K562 (cell line): ENCODE measurements around the gene MRTFB. TPM values are rescaled to one million over a fixed set of nuclear protein-coding genes. Genes with fewer than 3 reads are reported as not detected.
A peak's percentile ranks its signal among the peaks of the same experiment; 100 is the strongest.

Experiments used
- ATAC-seq: fragments of 200-7000 bp; cut with Tn5 transposase; 3 replicates; pipeline ENCODE4 v1.9.1; 2020; ENCODE audit warnings: moderate library complexity
- BruUV-seq: library from RNA; stranded (reverse); fragments of 400-500 nt; replicated peaks from 2 replicates; lab custom pipeline; 2021; lab: Mats Ljungman, UMichigan
- CTCF ChIA-PET: fragments of 300-600 bp; formaldehyde crosslinking; extraction: SDS; loops from one replicate; lab custom pipeline; 2021; ENCODE audit warnings: low intra/inter-chr PET ratio; lab: Yijun Ruan, JAX
- POLR2A ChIA-PET: fragments of 300-600, 350-650 bp; sonication (Branson Sonifier 250); formaldehyde crosslinking; extraction: SDS; loops from one replicate; lab custom pipeline; 2021; ENCODE audit warnings: antibody characterized with exemption, inconsistent platforms; lab: Yijun Ruan, JAX
- DNase-seq, 4 experiments: peaks; one replicate each; pipeline versions ENCODE4 v3.0.0 to v3.0.0-alpha.2; 2011 to 2018; ENCODE audit warnings: low spot score in 3 of 4, mixed read lengths in 3 of 4; ENCODE audit errors: extremely low read depth in 1 of 4
- FAIRE-seq: peaks from 2 replicates; lab custom pipeline; 2011; peaks lifted over from hg19 to GRCh38; lab: Jason Lieb, UNC
- H2AFZ ChIP-seq: 2 replicates; pipeline ENCODE4 v1.6.0; 2011; ENCODE audit warnings: low read depth, low read length, control low read depth, inconsistent platforms
- H3K27ac ChIP-seq: fragments of 200-600 bp; 3 replicates; pipeline ENCODE4 v1.8.0; 2011; ENCODE audit warnings: low read depth, mild to moderate bottlenecking, control low read depth, inconsistent platforms, low read length, moderate library complexity, mixed read lengths; ENCODE audit errors: extremely low read depth
- H3K27me3 ChIP-seq, 2 experiments: fragments of 300-600 bp in 1 of 2; 2 replicates in 1 of 2; 3 replicates in 1 of 2; pipeline versions ENCODE4 v1.6.0 to v1.8.0; 2011; ENCODE audit warnings: inconsistent platforms in 2 of 2, low read length in 2 of 2, mild to moderate bottlenecking in 1 of 2, mixed read lengths in 1 of 2, moderate library complexity in 1 of 2; ENCODE audit not compliant: control insufficient read depth in 2 of 2, insufficient read depth in 2 of 2
- H3K36me3 ChIP-seq: fragments of 300-600 bp; 3 replicates; pipeline ENCODE4 v1.8.0; 2011; ENCODE audit warnings: mild to moderate bottlenecking, low read length, inconsistent platforms; ENCODE audit not compliant: control insufficient read depth, insufficient read depth
- H3K4me1 ChIP-seq, 2 experiments: fragments of 200-600 bp in 1 of 2; replicated peaks in 1 of 2; 2 replicates in 1 of 2; 3 replicates in 1 of 2; pipeline versions ENCODE4 v1.5.1 to v1.8.0; 2011; ENCODE audit warnings: inconsistent platforms in 2 of 2, low read length in 2 of 2, mild to moderate bottlenecking in 1 of 2, mixed read lengths in 1 of 2, moderate library complexity in 1 of 2; ENCODE audit not compliant: control insufficient read depth in 2 of 2, insufficient read depth in 2 of 2
- H3K4me2 ChIP-seq: 2 replicates; pipeline ENCODE4 v1.6.1; 2011; ENCODE audit warnings: low read length, control low read depth, inconsistent platforms, mixed read lengths; ENCODE audit not compliant: insufficient read depth
- H3K4me3 ChIP-seq: fragments of 200-600 bp; sonication (generic), shearing (Covaris generic); 2 replicates; pipeline ENCODE4 v1.5.1; 2016; ENCODE audit warnings: control low read depth, inconsistent platforms
- H3K79me2 ChIP-seq: fragments of 200-600 bp; 3 replicates; pipeline ENCODE4 v1.8.0; 2011; ENCODE audit warnings: low read length, inconsistent platforms; ENCODE audit not compliant: control insufficient read depth, insufficient read depth
- H3K9ac ChIP-seq, 2 experiments: 2 replicates each; pipeline versions ENCODE4 v1.6.0 to v1.6.1; 2011; ENCODE audit warnings: low read depth in 2 of 2, low read length in 2 of 2, control low read depth in 1 of 2, inconsistent platforms in 1 of 2, mild to moderate bottlenecking in 1 of 2, mixed read lengths in 1 of 2; ENCODE audit not compliant: insufficient read depth in 1 of 2
- H3K9me1 ChIP-seq: one replicate; pipeline ENCODE4 v1.6.0; 2011; ENCODE audit warnings: inconsistent platforms, mild to moderate bottlenecking, low read length, moderate library complexity; ENCODE audit not compliant: control insufficient read depth, insufficient read depth
- H3K9me3 ChIP-seq: replicated peaks from 2 replicates; pipeline ENCODE4 v1.5.1; 2011; ENCODE audit warnings: low read depth, low read length, inconsistent platforms; ENCODE audit not compliant: control insufficient read depth, insufficient read depth
- H4K20me1 ChIP-seq: replicated peaks from 2 replicates; pipeline ENCODE4 v1.6.1; 2011; ENCODE audit warnings: low read length, inconsistent platforms, mixed read lengths; ENCODE audit not compliant: control insufficient read depth, insufficient read depth
- AFF4 ChIP-seq: sonication (generic); formaldehyde crosslinking; IDR thresholded peaks from 2 replicates; pipeline ENCODE4 v1.8.0; 2023; ENCODE audit warnings: mild to moderate bottlenecking, missing genetic modification reagents
- ERF ChIP-seq: fragments of 450-650 bp; formaldehyde crosslinking; IDR thresholded peaks from 2 replicates; pipeline ENCODE4 v1.4.0; 2020; ENCODE audit warnings: mild to moderate bottlenecking, mixed read lengths
- FOXA3 ChIP-seq, 2 experiments: fragments of 450-650 bp in 1 of 2; sonication (generic) in 1 of 2; formaldehyde crosslinking; IDR thresholded peaks in 1 of 2; conservative IDR thresholded peaks in 1 of 2; 2 replicates each; pipeline versions ENCODE4 v1.4.0 to v1.8.0; 2020 to 2022; ENCODE audit warnings: mild to moderate bottlenecking in 2 of 2, missing genetic modification reagents in 1 of 2
- HLTF ChIP-seq: fragments of 450-650 bp; IDR thresholded peaks from 2 replicates; pipeline ENCODE4 v1.6.1; 2016
- L3MBTL2 ChIP-seq: fragments of 450-650 bp; IDR thresholded peaks from 2 replicates; pipeline ENCODE4 v1.6.1; 2016; ENCODE audit warnings: mild to moderate bottlenecking, moderate library complexity
- MEF2A ChIP-seq: IDR thresholded peaks from 2 replicates; pipeline ENCODE4 v1.6.1; 2011; ENCODE audit warnings: low read depth, mild to moderate bottlenecking, low read length, moderate library complexity; ENCODE audit not compliant: control insufficient read depth
- NCOA4 ChIP-seq: fragments of 450-650 bp; IDR thresholded peaks from 2 replicates; pipeline ENCODE4 v1.6.1; 2018; ENCODE audit warnings: mild to moderate bottlenecking; ENCODE audit not compliant: partially characterized antibody
- RFX1 ChIP-seq: fragments of 450-650 bp; IDR thresholded peaks from 2 replicates; pipeline ENCODE4 v1.6.1; 2016; ENCODE audit warnings: mild to moderate bottlenecking, moderate library complexity
- SLC30A9 ChIP-seq: fragments of 250-450 bp; sonication (Bioruptor Pico); IDR thresholded peaks from 2 replicates; pipeline ENCODE4 v1.8.0; 2022; ENCODE audit warnings: mild to moderate bottlenecking, moderate library complexity
- SMAD1 ChIP-seq: fragments of 150-350 bp; IDR thresholded peaks from 2 replicates; pipeline ENCODE4 v1.6.1; 2014; ENCODE audit warnings: low read length, low read depth; ENCODE audit not compliant: partially characterized antibody
- TARDBP ChIP-seq: fragments of 450-650 bp; IDR thresholded peaks from 2 replicates; pipeline ENCODE4 v1.6.1; 2016
- TGIF2 ChIP-seq: sonication (generic); formaldehyde crosslinking; IDR thresholded peaks from 2 replicates; pipeline ENCODE4 v1.8.1; 2022; ENCODE audit warnings: mild to moderate bottlenecking, missing genetic modification reagents, moderate library complexity
- YY1 ChIP-seq, 3 experiments: IDR thresholded peaks; 2 replicates each; pipeline ENCODE4 v1.6.1; 2011; ENCODE audit warnings: low read length in 2 of 3, mild to moderate bottlenecking in 2 of 3, moderate library complexity in 2 of 3, borderline replicate concordance in 1 of 3, control low read depth in 1 of 3, low read depth in 1 of 3; ENCODE audit not compliant: insufficient read depth in 3 of 3, insufficient replicate concordance in 2 of 3, control insufficient read depth in 1 of 3, insufficient read length in 1 of 3; ENCODE audit errors: extremely low read depth in 1 of 3
- ZBTB7A ChIP-seq: IDR thresholded peaks from 2 replicates; pipeline ENCODE4 v1.6.1; 2011; ENCODE audit warnings: low read depth, mild to moderate bottlenecking, low read length, moderate library complexity, borderline replicate concordance; ENCODE audit not compliant: control insufficient read depth
- ZFP36 ChIP-seq: fragments of 150-350 bp; IDR thresholded peaks from 2 replicates; pipeline ENCODE4 v1.6.1; 2018; ENCODE audit warnings: low read length, low read depth; ENCODE audit not compliant: partially characterized antibody
- ZFPM2 ChIP-seq: fragments of 250-450 bp; sonication (Bioruptor Pico); IDR thresholded peaks from 2 replicates; pipeline ENCODE4 v1.5.1; 2022; ENCODE audit warnings: mild to moderate bottlenecking
- ZNF124 ChIP-seq: sonication (generic); formaldehyde crosslinking; IDR thresholded peaks from 2 replicates; pipeline ENCODE4 v1.8.1; 2022; ENCODE audit warnings: missing genetic modification reagents
- ZNF668 ChIP-seq: fragments of 250-450 bp; sonication (Bioruptor Pico); IDR thresholded peaks from 2 replicates; pipeline ENCODE4 v1.8.0; 2022; ENCODE audit warnings: mild to moderate bottlenecking, inconsistent platforms
- ZNF740 ChIP-seq, 3 experiments: fragments of 200-800 bp in 1 of 3; sonication (Bioruptor generic) in 1 of 3; sonication (generic) in 1 of 3; formaldehyde crosslinking in 1 of 3; IDR thresholded peaks; 2 replicates each; pipeline versions ENCODE4 v1.6.1 to v1.8.0; 2016 to 2022; ENCODE audit warnings: mild to moderate bottlenecking in 2 of 3, missing compliant biosample characterization in 2 of 3, missing genetic modification characterization in 2 of 3, missing genetic modification reagents in 1 of 3
- WGBS: fragments of 100-300 bp; shearing (Covaris generic); methylation state at CpG from one replicate; pipeline ENCODE4 v1.1.6; 2016; ENCODE audit warnings: low coverage, mixed read lengths; ENCODE audit not compliant: insufficient coverage; ENCODE audit errors: missing lambda C conversion rate; 5-methylcytosine and 5-hydroxymethylcytosine counted together
- in situ Hi-C: fragments of 300-500 bp; cut with MboI; formaldehyde crosslinking; loops from 4 replicates; pipeline ENCODE4 v1.15.0; 2018; ENCODE audit warnings: inconsistent platforms, mixed read lengths
- intact Hi-C: fragments of 100-400 bp; cut with micrococcal nuclease; formaldehyde crosslinking; loops from 2 replicates; pipeline ENCODE4 v1.14.2; 2022
- polyA plus RNA-seq, 8 experiments: library from polyadenylated mRNA; depleted of rRNA in 4 of 8; stranded (reverse) in 5 of 8; unstranded in 3 of 8; fragments of >200 nt; fragmentation: Nextera tagmentation in 2 of 8; fragmentation: Illumina TruSeq in 1 of 8; extraction: Ambion mirVana in 2 of 8; extraction: Trizol in 1 of 8; gene quantifications; 2 replicates each; pipeline versions ENCODE4 v1.2.1 to v1.2.3, GENCODE V29; 2011 to 2014; ENCODE audit warnings: inconsistent platforms in 1 of 8, missing spikeins in 1 of 8
- total RNA-seq, 7 experiments: library from RNA; depleted of rRNA in 6 of 7; stranded (reverse); fragments of >200 nt in 6 of 7; fragmentation: Illumina TruSeq in 2 of 7; extraction: Trizol in 2 of 7; gene quantifications; 2 replicates each; pipeline versions ENCODE4 v1.2.1 to v1.2.3, GENCODE V29; 2011 to 2021; ENCODE audit warnings: low replicate concordance in 1 of 7

The MRTFB gene
- total and polyA plus RNA-seq, 9 of the 15 experiments (the other 6 are each of a cell fraction or from before 2014, with no cell fraction given) = 2.2 to 12.7 (median 7.0) TPM

GRCh38 chr16:14284371-14284770, 213.3 kb downstream of the MRTFB start:
- Histone ChIP-seq H3K4me1 (peaks cover 3 to 15% of the 10 kb centered on the region in 2 experiments; a peak in 4 of 5 replicates), H3K9ac (0 out of 4 replicates have a peak overlapping the region, but pooled peaks of 1 of the 2 experiments have one; percentile 65), H3K79me2 (no peaks in the 10 kb centered on the region), H2AFZ (no peak overlapping the region), H3K9me3 (no peaks in the 10 kb centered on the region; the same call in 1 of the 2 replicates), H4K20me1 (no peaks in the 10 kb centered on the region), H3K27me3 (no peaks in the 10 kb centered on the region), H3K4me2 (no peak overlapping the region; the same call in 1 of the 2 replicates), H3K27ac (no peak overlapping the region), H3K36me3 (no peaks in the 10 kb centered on the region), H3K4me3 (no peak overlapping the region), H3K9me1 (no peaks in the 10 kb centered on the region)
- POLR2A ChIA-PET = interaction anchor here (0.6 to 1.2 kb wide), 2 partner anchors 20 to 310 kb away, joined by 3 to 5 read pairs; no protein-coding TSS in a partner anchor
- in situ Hi-C loops (no loop called here), intact Hi-C loops (loop anchor here (2.0 kb wide), 1 partner anchor 364 kb away; the partner anchor contains the start of gene ERCC4)
- ATAC-seq (no peak), FAIRE-seq (no peak), DNase-seq (no peak)
- CTCF ChIA-PET = no interaction called here
- 50% methylated on average over 5 of the region's 5 CpGs for WGBS
- BruUV-seq = no TSS peak
- TF ChIP-seq L3MBTL2 (no peak), SMAD1 (no peak), ZNF124 (CRISPR knock-in tag) (no peak), NCOA4 (no peak), YY1 (IDR thresholded peaks at IDR 0.05; ENCODE audit: borderline replicate concordance in 1 of 3, control insufficient read depth in 1 of 3, extremely low read depth in 1 of 3, insufficient read depth in 3 of 3, insufficient read length in 1 of 3, insufficient replicate concordance in 2 of 3, low read depth in 1 of 3, low read length in 2 of 3) (no peak), RFX1 (no peak), ERF (no peak), TARDBP (no peak), ZNF740 (CRISPR knock-in tag; IDR thresholded peaks at IDR 0.05) (no peak), ZNF740 (tag; IDR thresholded peaks at IDR 0.05) (no peak), ZBTB7A (no peak), FOXA3 (CRISPR knock-in tag; conservative IDR thresholded peaks at IDR 0.05 in 1 of 2, IDR thresholded peaks at IDR 0.05 in 1 of 2) (no peak), ZFP36 (no peak), AFF4 (CRISPR knock-in tag) (no peak), MEF2A (no peak), ZNF668 (CRISPR knock-in tag) (no peak), TGIF2 (CRISPR knock-in tag) (no peak), ZFPM2 (CRISPR knock-in tag) (no peak), HLTF (no peak), SLC30A9 (CRISPR knock-in tag) (no peak)
